Mucosa of descending colon (tissue), 3 donors: ENCODE data around the gene EXOSC6. TPM values are rescaled to one million over a fixed set of nuclear protein-coding genes. Genes with fewer than 3 reads are reported as not detected.

Experiments
- ATAC-seq: fragments of 200-7000 bp; cut with Tn5 transposase; one replicate; pipeline ENCODE4 v1.9.1; 2020; ENCODE audit warnings: mild to moderate bottlenecking, moderate library complexity
- DNase-seq, 3 donors: peaks; one replicate each; pipeline ENCODE4 v3.0.0-alpha.2; 2020
- H3K36me3 ChIP-seq: fragments of 200-600 bp; one replicate; pipeline ENCODE4 v1.8.0; 2021; ENCODE audit warnings: low read depth, mild to moderate bottlenecking
- H3K4me1 ChIP-seq: fragments of 200-600 bp; one replicate; pipeline ENCODE4 v1.8.0; 2021; ENCODE audit warnings: low read depth, mild to moderate bottlenecking
- H3K4me3 ChIP-seq: fragments of 200-600 bp; one replicate; pipeline ENCODE4 v1.8.0; 2021; ENCODE audit warnings: mild to moderate bottlenecking
- H3K9me3 ChIP-seq: fragments of 200-600 bp; one replicate; pipeline ENCODE4 v1.8.0; 2021; ENCODE audit warnings: mild to moderate bottlenecking
- CTCF ChIP-seq: fragments of 200-600 bp; IDR thresholded peaks from one replicate; pipeline ENCODE4 v1.8.0; 2022; ENCODE audit warnings: antibody characterized with exemption, mild to moderate bottlenecking
- intact Hi-C, 2 donors: fragments of 100-400 bp; cut with DNase I in 1 of 2; cut with micrococcal nuclease in 1 of 2; formaldehyde crosslinking; loops; one replicate each; pipeline versions ENCODE4 v1.11.0 to v1.11.1; 2022; cut with DNase I, micrococcal nuclease
- total RNA-seq, 3 donors: library from RNA; stranded (reverse); fragmentation: NEBNext Ultra II Directional in 2 of 3; extraction: Animal tissue kit (Norgen Biotek cat#: 25700) in 2 of 3; gene quantifications; one replicate each; pipeline versions ENCODE4 v1.2.1 to v1.2.4, GENCODE V29; 2021 to 2023
- donor health status: DM: no; HTN: no; CAD: no; lungs with moderate emphysema.
- donor health status: DM: no; HTN: no; CAD: no.
- donor health status: DM: no; HTN: yes; CAD: no.

Gene EXOSC6
- total RNA-seq, 3 donors from 2014 or later, result 14.7 to 29.3 (median 19.4) TPM

GRCh38 chr16:70255574-70255973 is 3.8 kb upstream of the EXOSC6 start:
- peaks cover 2% of the 10 kb centered on the region for H3K4me1 ChIP-seq
- H3K36me3 ChIP-seq, result peaks cover 5% of the 10 kb centered on the region
- TF ChIP-seq CTCF, result no peak
- H3K9me3 ChIP-seq, result no peaks in the 10 kb centered on the region
- no peak for DNase-seq
- no peak for ATAC-seq
- H3K4me3 ChIP-seq, result no peak overlapping the region
- intact Hi-C loops, result no loop called here

- no peaks in the 10 kb centered on the region for H3K9me3 ChIP-seq
- H3K4me1 ChIP-seq, result peaks cover 7% of the 10 kb centered on the region
- intact Hi-C loops, result no loop called here
- ATAC-seq (no peak), DNase-seq (no peak)
- H3K36me3 ChIP-seq, result peaks cover 5% of the 10 kb centered on the region
- no peak for TF ChIP-seq CTCF
- no peak overlapping the region for H3K4me3 ChIP-seq
Observed at GRCh38 chr16:70254965-70255286, 3.2 kb upstream of the EXOSC6 start.

- intact Hi-C loops, result no loop called here
- no peaks in the 10 kb centered on the region for H3K9me3 ChIP-seq
- H3K4me3 ChIP-seq, result no peak overlapping the region
- TF ChIP-seq CTCF, result no peak
- H3K36me3 ChIP-seq, result peaks cover 5% of the 10 kb centered on the region
- DNase-seq (no peak), ATAC-seq (no peak)
- peaks cover 13% of the 10 kb centered on the region for H3K4me1 ChIP-seq
Observed at GRCh38 chr16:70254180-70254964, 2.6 kb upstream of the EXOSC6 start.

GRCh38 chr16:70253291-70254106 is 1.8 kb upstream of the EXOSC6 start:
- TF ChIP-seq CTCF, result peak; percentile 27
- ATAC-seq, result no peak

GRCh38 chr16:70252355-70252988 is 732 bp upstream of the EXOSC6 start:
- DNase-seq (no peak), ATAC-seq (no peak)
- peaks cover 5% of the 10 kb centered on the region for H3K36me3 ChIP-seq
- H3K4me1 ChIP-seq, result peaks cover 16% of the 10 kb centered on the region
- H3K9me3 ChIP-seq, result no peaks in the 10 kb centered on the region
- intact Hi-C loops, result no loop called here
- no peak overlapping the region for H3K4me3 ChIP-seq
- no peak for TF ChIP-seq CTCF

More at GRCh38 chr16:70253291-70254106, 1.8 kb upstream of the EXOSC6 start:
- H3K9me3 ChIP-seq, result no peaks in the 10 kb centered on the region
- DNase-seq, result peak in 1 of 3 donors; percentile 63
- H3K4me1 ChIP-seq, result peaks cover 16% of the 10 kb centered on the region
- H3K36me3 ChIP-seq, result peaks cover 5% of the 10 kb centered on the region
- H3K4me3 ChIP-seq, result no peak overlapping the region
- intact Hi-C loops, result no loop called here
